ENCODE results near the gene PEAK1.

The PEAK1 gene

GRCh38 chr15:77052556-77052955 is 367.3 kb downstream of the PEAK1 start:
- TF ChIP-seq GATA1 (IDR thresholded peaks at IDR 0.05; ENCODE audit: low read depth, low read length) (no peak), POLR2A (IDR thresholded peaks at IDR 0.05; ENCODE audit: low read length) (no peak)
- DNase-seq: no peak

Data from erythroblast (primary cell).